ENCODE data around the gene LMNA.
"Not testable (repeated sequence)": the region's sequence is repeated elsewhere in the genome, so short reads cannot be mapped to it uniquely, and the experiment has no call there.

The LMNA gene

GRCh38 chr1:156177919-156178654, 63.6 kb downstream of the LMNA start:
- ChIA-PET CTCF (interaction anchor here (0.6 kb wide), 2 partner anchors 37 to 240 kb away, joined by 3 to 4 read pairs; no protein-coding TSS in a partner anchor), POLR2A (ENCODE audit: low non-redundant PET) (no interaction called here)
- TF ChIP-seq CTCF (conservative IDR thresholded peaks at IDR 0.05; ENCODE audit: low read depth): no peak
- no peak for DNase-seq (ENCODE audit: low spot score)
- H3K27ac ChIP-seq: no peak overlapping the region

- ChIA-PET POLR2A (ENCODE audit: low non-redundant PET) (no interaction called here), CTCF (no interaction called here)
- TF ChIP-seq CTCF (conservative IDR thresholded peaks at IDR 0.05; ENCODE audit: low read depth): no peak
- no peak overlapping the region for H3K27ac ChIP-seq
- DNase-seq (ENCODE audit: low spot score): no peak
Observed at GRCh38 chr1:156180471-156180870, 66.0 kb downstream of the LMNA start.

GRCh38 chr1:156181391-156181924, 66.9 kb downstream of the LMNA start:
- CTCF ChIA-PET; H3K27ac ChIP-seq; POLR2A ChIA-PET (ENCODE audit: low non-redundant PET); DNase-seq (ENCODE audit: low spot score): not testable (repeated sequence)

GRCh38 chr1:156182010-156182779, 67.7 kb downstream of the LMNA start:
- CTCF ChIA-PET; H3K27ac ChIP-seq; POLR2A ChIA-PET (ENCODE audit: low non-redundant PET); DNase-seq (ENCODE audit: low spot score): not testable (repeated sequence)

GRCh38 chr1:156186347-156187177, 72.1 kb downstream of the LMNA start:
- DNase-seq (ENCODE audit: low spot score); POLR2A ChIA-PET (ENCODE audit: low non-redundant PET); H3K27ac ChIP-seq; CTCF ChIA-PET: not testable (repeated sequence)

All from RWPE1 (cell line).